NOMO-1 treated with dmso at 0.1 percent for 144 hours (cell line): ENCODE data around the gene ELOVL2.
"Not testable (repeated sequence)": the region's sequence is repeated elsewhere in the genome, so short reads cannot be mapped to it uniquely, and the experiment has no call there.

Experiments used
- DNase-seq: peaks from one replicate; lab custom pipeline; 2025; ENCODE audit not compliant: unreplicated experiment; lab: John Stamatoyannopoulos, UW

Gene ELOVL2

DNA sequence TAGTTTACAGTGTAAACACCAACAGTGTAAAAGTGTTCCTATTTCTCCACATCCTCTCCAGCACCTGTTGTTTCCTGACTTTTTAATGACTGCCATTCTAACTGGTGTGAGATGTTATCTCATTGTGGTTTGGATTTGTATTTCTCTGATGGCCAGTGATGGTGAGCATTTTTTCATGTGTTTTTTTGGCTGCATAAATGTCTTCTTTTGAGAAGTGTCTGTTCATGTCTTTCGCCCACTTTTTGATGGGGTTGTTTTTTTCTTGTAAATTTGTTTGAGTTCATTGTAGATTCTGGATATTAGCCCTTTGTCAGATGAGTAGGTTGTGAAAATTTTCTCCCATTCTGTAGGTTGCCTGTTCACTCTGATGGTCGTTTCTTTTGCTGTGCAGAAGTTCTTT lies 59.1 kb downstream of the ELOVL2 start:
- DNase-seq: not testable (repeated sequence)

DNA sequence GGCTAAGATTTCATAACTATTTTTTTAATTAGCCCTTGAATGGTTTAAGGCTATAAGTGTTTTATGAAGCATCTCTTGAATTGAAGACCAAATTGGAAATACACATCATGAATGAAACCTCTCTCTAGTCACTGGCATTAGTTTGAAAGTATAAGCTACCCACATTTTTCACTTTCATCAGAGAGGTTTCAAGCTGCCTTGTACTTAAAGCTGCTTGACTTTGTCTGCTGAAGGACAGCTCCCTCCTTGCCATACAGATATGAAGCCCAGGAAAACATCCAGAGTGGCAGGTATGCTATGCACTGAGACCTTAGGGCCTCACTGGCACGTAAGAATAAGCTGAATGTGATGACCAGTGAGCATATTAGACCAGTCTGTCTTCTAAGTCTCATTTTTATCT lies 62.7 kb downstream of the ELOVL2 start:
- no peak for DNase-seq

- DNase-seq: no peak
These were observed 64.5 kb downstream of the ELOVL2 start for GRCh38 chr6:10979603-10980002.

DNA sequence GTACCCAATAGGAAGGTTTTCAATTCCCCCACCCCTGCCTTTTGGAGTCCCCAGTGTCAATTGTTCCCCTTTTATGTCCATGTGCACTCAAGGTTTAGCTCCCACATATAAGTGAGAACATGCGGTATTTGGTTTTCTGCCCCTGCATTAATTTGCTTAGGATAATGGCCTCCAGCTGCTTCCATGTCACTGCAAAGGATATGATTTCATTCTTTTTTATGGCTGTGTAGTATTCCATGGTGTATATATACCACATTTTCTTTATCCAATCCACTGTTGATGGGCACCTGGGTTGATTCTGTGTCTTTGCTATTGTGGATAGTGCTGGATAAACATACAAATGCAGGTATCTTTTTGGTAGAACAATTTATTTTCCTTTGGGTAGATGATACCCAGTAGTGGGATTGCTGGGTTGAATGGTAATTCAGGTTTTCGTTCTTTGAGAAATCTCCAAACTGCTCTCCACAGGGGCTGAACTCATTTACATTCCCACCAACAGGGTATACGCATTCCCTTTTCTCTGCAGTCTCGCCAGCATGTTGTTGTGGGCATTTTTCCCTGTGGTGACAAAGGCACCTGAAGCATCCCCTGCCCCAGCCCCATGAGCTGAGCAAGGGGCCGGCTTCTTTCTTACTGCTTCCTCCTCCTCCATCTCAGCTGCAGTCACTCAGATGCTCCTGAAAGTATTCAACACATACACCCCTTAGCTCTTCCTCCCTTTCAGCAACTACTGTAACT lies 66.7 kb downstream of the ELOVL2 start:
- DNase-seq: no peak

GRCh38 chr6:10976571-10976970 lies 67.5 kb downstream of the ELOVL2 start:
- no peak for DNase-seq

GRCh38 chr6:10972196-10972595 lies 71.9 kb downstream of the ELOVL2 start:
- DNase-seq: no peak

DNA sequence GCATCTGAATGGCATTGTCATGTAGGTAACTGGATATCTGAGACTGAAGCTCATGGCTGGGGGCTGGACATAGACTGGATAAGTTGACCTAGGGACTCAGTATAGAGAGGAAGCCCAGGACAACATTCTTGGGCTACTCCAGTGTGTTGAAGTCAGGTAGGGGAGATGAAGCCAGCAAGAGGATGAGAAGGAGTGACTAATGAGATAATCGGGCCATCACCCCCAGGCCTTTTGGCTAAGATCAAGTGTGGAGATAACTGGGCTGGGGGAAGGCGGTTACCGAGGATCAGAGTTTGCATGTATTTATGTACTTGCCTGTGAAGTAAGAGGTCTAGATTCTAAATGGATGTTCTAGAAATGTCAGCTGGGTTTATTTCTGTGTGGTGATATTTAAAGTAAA lies 73.4 kb downstream of the ELOVL2 start:
- no peak for DNase-seq

GRCh38 chr6:10968776-10969175 lies 75.3 kb downstream of the ELOVL2 start:
- no peak for DNase-seq

GRCh38 chr6:10964684-10965083 lies 79.4 kb downstream of the ELOVL2 start:
- DNase-seq: no peak

DNA sequence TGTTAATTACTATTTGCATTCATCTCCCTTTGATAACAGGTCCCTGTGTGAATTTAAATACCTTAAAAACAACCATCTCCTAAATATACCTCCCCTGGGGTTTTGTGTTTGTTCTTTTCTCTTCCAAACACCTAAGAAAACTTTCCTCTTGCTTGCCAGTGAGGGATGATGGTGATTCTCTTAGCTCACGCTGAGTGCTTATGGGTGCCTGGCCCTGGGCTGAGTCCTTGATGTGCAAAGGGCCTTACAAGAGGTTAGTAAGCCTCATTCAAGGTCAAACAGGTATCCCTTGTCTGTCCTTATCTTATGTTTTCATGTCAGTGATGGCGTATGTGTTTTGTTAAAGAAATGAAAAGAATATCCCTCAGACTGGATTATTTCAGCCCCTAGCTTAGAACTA lies 81.0 kb downstream of the ELOVL2 start:
- no peak for DNase-seq

GRCh38 chr6:10962673-10963072 lies 81.4 kb downstream of the ELOVL2 start:
- no peak for DNase-seq

GRCh38 chr6:10961837-10962236 lies 82.3 kb downstream of the ELOVL2 start:
- DNase-seq: no peak

GRCh38 chr6:10960171-10960570 lies 83.9 kb downstream of the ELOVL2 start:
- no peak for DNase-seq

- no peak for DNase-seq
These were observed 86.7 kb downstream of the ELOVL2 start for GRCh38 chr6:10957414-10957886.

DNA sequence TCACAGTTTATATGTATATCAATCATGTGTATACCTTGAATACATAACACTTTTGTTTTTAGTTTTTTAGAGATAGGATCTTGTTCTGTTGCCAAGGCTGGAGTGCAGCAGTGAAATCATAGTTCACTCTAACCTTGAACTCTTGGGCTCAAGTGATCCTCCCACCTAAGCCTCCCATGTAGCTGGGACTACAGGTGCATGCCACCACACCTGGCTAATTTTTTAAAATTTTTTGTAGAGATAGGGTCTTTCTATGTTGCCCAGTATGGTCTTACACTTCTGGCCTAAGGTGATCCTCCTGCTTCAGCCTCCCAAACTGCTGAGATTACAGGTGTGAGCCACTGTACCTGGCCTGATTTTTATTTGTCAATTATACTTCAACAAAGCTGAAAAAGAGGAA lies 87.3 kb downstream of the ELOVL2 start:
- DNase-seq: no peak

- DNase-seq: peak; percentile 22
These were observed 89.5 kb downstream of the ELOVL2 start for GRCh38 chr6:10954590-10955010.

- no peak for DNase-seq
These were observed 92.3 kb downstream of the ELOVL2 start for GRCh38 chr6:10951675-10952282.

GRCh38 chr6:10949579-10950490 lies 94.3 kb downstream of the ELOVL2 start:
- DNase-seq: no peak

DNA sequence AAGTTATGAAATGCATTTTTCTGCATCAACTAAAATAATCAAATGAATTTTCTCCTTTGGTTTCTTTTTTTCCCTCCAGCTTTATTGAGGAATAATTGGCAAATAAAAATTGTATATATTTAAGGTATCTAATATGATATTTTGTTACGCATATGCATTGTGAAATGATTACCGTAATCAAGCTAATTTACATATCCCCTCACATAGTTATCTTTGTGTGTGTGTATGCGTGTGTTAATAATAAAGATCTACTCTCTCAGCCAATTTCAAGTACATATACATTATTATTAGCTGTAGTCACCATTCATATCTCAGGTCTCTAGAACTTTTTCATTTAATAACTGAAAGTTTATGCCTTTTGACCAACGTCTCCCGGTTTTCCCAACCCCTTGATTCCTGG lies 96.1 kb downstream of the ELOVL2 start:
- no peak for DNase-seq

DNA sequence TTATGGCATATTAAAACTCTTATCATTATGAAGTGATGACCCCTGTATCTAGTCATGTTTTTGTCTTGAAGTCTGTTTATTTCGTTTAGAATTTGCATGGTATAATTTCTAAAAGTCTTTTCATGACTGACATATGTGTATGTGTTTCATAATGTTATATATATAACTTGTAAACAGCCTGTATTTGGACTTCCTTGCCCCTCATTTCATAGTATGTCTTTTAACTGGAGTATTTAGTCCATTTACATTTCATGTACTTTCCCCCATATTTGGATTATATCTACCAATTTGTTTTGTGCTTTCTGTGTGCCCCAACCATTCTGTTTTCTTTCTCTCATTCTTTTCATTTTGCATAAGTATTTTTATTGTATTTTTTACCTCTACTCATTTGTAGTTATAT lies 98.3 kb downstream of the ELOVL2 start:
- no peak for DNase-seq

DNA sequence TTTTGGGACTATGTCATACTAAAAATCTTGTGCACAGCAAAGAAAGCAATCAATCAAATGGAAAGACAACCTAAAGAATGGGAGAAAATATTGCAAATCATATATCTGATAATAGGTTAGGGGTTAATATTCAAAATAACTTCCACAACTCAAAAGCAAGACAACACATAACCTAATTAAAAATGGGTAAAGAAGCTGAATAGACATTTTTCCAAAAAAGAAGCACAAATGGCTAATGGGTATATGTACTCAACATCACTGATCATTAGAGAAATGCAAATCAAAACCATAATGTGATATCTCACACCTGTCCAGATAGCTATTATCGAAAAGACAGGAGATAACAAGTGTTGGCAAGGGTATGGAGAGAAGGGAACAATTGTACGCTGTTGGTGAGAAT lies 104.3 kb downstream of the ELOVL2 start:
- DNase-seq: no peak

DNA sequence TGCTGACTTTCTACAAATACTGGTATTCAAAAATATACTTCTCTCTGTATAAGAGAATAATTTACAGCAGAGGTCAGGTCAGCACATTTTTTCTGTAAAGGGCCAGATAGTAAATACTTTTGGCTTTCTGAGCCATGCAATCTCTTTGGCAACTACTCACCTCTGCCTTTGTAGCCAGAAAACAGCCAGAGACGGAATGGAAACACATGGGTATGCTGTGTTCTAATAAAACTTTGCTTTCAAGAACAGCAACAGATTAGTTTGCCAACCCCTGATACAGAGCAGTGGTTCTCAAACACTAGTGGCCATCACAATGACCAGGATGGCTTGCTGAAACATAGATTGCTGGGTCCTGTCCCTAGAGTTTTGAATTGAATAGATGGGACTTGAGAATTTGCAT lies 111.0 kb downstream of the ELOVL2 start:
- no peak for DNase-seq
